ENCODE measurements around the gene ATG101. TPM values are rescaled to one million over a fixed set of nuclear protein-coding genes. Genes with fewer than 3 reads are reported as not detected.

The ATG101 gene
- total RNA-seq, 1 donor, result 64.4 TPM

DNA sequence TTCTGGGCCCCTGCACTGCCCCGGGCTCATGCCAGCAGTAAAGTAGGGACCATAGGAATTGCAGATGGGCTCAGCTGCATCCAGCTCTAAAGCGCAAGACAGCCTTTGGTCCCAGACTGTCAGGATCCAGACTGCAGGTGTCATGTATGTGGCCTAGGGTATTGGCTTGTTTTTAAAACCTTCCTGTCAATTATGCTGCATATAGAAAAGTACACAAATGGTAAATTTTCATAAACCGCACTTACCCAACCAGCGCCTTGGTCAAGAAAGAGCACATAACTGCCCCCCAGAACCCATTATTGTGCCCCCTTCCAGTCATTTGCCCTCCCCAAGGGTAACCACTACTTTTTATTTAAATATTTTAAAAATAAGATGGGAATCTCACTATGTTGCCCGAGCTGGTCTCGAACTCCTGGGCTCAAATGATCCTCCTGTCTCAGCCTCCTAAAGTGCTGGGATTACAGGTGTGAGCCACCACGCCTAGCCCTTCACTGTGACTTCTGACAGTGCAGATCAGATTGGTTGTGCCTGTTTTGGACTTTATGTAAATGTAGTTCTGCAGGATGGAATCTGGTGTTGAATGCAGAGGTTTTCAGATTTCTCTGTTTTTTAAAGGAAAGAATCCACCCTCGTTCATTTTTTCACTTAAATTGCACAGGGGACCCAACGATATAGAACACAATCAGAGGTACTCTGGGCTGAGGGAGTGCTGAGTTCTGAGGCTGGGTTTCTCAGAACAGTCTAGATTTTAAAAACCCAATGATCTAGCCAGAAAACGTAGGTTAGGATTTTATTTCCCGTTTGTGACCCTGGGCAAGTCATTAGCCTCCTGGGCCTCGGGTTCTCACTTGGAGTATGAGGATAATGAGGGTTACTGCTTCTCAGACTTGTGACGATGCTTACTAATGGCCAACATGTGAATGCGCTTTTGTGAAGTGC is 11.9 kb upstream of the ATG101 start:
- Histone ChIP-seq H3K4me1 (ENCODE audit: insufficient read depth, low read length) (no peaks in the 10 kb centered on the region), H3K4me2 (ENCODE audit: insufficient read depth, low read length) (no peak overlapping the region), H3K36me3 (ENCODE audit: insufficient read depth, low read length) (peaks cover 35% of the 10 kb centered on the region), H4K20me1 (ENCODE audit: insufficient read depth, low read length) (peaks cover 2% of the 10 kb centered on the region), H2AFZ (ENCODE audit: low read length) (no peak overlapping the region), H3K27me3 (ENCODE audit: insufficient read depth, low read length) (no peaks in the 10 kb centered on the region), H3K9me3 (ENCODE audit: low read depth, low read length) (no peaks in the 10 kb centered on the region), H3K27ac (ENCODE audit: low read depth, low read length) (no peak overlapping the region), H3K4me3 (ENCODE audit: insufficient read depth, low read length) (no peak overlapping the region), H3K79me2 (ENCODE audit: insufficient read depth, low read length) (peaks cover 5% of the 10 kb centered on the region)
- no peak for TF ChIP-seq CTCF (IDR thresholded peaks at IDR 0.05; ENCODE audit: extremely low read depth, low read depth, low read length)
- DNase-seq (ENCODE audit: insufficient read length, low spot score, missing footprints), result no peak

GRCh38 chr12:52058631-52059361 is 11.0 kb upstream of the ATG101 start:
- Histone ChIP-seq H3K79me2 (ENCODE audit: insufficient read depth, low read length) (no peaks in the 10 kb centered on the region), H3K27me3 (ENCODE audit: insufficient read depth, low read length) (no peaks in the 10 kb centered on the region), H3K4me2 (ENCODE audit: insufficient read depth, low read length) (no peak overlapping the region), H2AFZ (ENCODE audit: low read length) (no peak overlapping the region), H4K20me1 (ENCODE audit: insufficient read depth, low read length) (no peaks in the 10 kb centered on the region), H3K4me3 (ENCODE audit: insufficient read depth, low read length) (no peak overlapping the region), H3K36me3 (ENCODE audit: insufficient read depth, low read length) (peaks cover 35% of the 10 kb centered on the region), H3K4me1 (ENCODE audit: insufficient read depth, low read length) (peaks cover 6% of the 10 kb centered on the region), H3K27ac (ENCODE audit: low read depth, low read length) (no peak overlapping the region), H3K9me3 (ENCODE audit: low read depth, low read length) (no peaks in the 10 kb centered on the region)
- TF ChIP-seq CTCF (IDR thresholded peaks at IDR 0.05; ENCODE audit: extremely low read depth, low read depth, low read length), result no peak
- DNase-seq (ENCODE audit: insufficient read length, low spot score, missing footprints), result no peak

DNA sequence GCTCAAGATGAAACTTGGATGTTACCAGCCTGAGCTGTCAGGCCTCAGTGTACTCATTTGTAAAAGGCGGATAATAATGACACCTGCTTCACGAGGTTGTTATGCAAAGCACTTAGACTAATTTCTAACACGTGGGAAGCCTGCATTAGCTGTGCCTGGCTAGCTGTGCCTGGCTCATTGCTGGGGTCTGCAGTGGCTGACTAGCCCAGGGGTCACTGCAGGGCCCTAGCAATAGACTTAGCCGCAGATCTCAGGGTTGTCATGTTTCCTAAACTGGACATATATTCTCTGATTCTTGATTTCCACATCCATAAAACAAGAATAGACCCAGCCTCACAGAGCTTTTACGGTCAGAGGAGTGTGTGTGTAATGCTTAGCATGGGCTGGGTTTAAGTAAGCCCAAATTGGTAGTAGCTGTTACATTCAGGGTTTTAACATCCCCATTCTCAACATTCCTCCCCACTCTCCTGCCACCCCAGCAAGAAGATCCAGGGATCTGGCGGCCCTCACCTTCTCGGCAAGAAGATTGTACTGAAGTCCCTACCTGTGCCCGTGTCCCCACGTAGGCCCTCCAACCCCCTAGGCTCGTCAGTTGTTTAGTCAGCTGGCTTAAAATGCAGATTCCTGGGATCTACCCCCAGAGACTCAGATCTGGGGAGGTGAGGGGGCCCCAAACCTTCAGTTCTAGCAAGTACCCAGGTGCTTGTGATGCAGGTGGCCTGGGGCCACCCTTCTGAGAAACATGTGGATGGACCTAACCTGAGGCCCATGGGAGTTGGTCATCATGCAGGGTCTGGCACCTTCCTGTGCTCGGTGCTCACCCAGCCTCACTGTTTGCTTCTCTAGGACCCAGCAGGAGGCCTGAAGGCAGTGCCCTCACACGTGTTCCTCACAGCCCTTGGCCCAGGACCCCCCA is 9.9 kb upstream of the ATG101 start:
- no peak for DNase-seq (ENCODE audit: insufficient read length, low spot score, missing footprints)
- H3K36me3 ChIP-seq (ENCODE audit: insufficient read depth, low read length), result peaks cover 28% of the 10 kb centered on the region
- H3K4me2 ChIP-seq (ENCODE audit: insufficient read depth, low read length), result no peak overlapping the region
- peaks cover 16% of the 10 kb centered on the region for H3K4me1 ChIP-seq (ENCODE audit: insufficient read depth, low read length)
- H3K79me2 ChIP-seq (ENCODE audit: insufficient read depth, low read length), result no peaks in the 10 kb centered on the region
- H3K4me3 ChIP-seq (ENCODE audit: insufficient read depth, low read length), result no peak overlapping the region
- H3K9me3 ChIP-seq (ENCODE audit: low read depth, low read length), result no peaks in the 10 kb centered on the region
- H2AFZ ChIP-seq (ENCODE audit: low read length), result no peak overlapping the region
- no peak for TF ChIP-seq CTCF (IDR thresholded peaks at IDR 0.05; ENCODE audit: extremely low read depth, low read depth, low read length)
- no peaks in the 10 kb centered on the region for H3K27me3 ChIP-seq (ENCODE audit: insufficient read depth, low read length)
- H4K20me1 ChIP-seq (ENCODE audit: insufficient read depth, low read length), result no peaks in the 10 kb centered on the region
- no peak overlapping the region for H3K27ac ChIP-seq (ENCODE audit: low read depth, low read length)
